Adrenal gland (tissue), 5 donors: Measurements from ENCODE around the gene DDX20.

Source experiments
- POLR2A ChIP-seq, 2 donors: fragments of 450-650 bp; IDR thresholded peaks; one replicate each; pipeline ENCODE4 v1.6.1; 2017; ENCODE audit warnings: antibody characterized with exemption in 2 of 2, mild to moderate bottlenecking in 2 of 2, moderate library complexity in 1 of 2
- TF ChIP-seq, protein P1 (sequence below), 6 experiments: fragments of 450-650 bp in 4 of 6; fragments of 200-600 bp in 2 of 6; sonication (generic) in 1 of 6; IDR thresholded peaks; 1 replicate in 5 of 6; 2 replicates in 1 of 6; pipeline versions ENCODE4 v1.5.1 to v1.8.0; 2016 to 2021; ENCODE audit warnings: antibody characterized with exemption in 6 of 6, mild to moderate bottlenecking in 2 of 6, moderate library complexity in 1 of 6
- donor health status: DM: no; HTN: no; CAD: no.

DNA sequence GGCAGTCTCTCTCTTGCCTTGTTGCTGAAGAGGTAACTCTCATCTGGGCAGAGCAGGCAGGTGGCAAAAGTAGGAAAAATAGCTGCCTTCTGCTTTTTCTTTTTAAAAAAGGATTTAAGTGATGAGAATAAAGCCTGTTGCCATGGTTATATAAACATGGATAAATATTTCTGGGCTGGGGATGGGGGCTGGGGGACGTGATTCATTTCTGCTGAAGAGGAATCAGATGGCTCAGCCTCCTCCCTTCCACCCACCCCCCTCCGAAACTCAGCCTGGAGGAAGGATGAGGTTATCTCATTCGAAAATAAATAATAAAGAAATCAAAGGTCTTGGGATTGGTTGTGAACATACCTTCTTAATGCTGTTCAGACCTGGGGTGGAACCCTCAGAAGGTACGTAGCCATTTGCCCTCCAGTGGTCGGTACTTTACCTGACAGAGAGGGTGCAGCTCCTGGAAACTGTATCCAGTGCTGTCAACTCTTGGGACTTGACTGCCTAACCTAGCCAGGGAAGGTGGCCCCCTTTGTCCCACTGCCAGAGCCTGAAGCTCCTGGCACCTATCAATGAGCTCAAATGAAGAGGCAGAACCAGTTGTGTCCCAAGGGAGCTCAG is 12.7 kb upstream of the DDX20 start:
- TF ChIP-seq POLR2A (IDR thresholded peaks at IDR 0.05) = no peak
- TF ChIP-seq, protein P1, sequence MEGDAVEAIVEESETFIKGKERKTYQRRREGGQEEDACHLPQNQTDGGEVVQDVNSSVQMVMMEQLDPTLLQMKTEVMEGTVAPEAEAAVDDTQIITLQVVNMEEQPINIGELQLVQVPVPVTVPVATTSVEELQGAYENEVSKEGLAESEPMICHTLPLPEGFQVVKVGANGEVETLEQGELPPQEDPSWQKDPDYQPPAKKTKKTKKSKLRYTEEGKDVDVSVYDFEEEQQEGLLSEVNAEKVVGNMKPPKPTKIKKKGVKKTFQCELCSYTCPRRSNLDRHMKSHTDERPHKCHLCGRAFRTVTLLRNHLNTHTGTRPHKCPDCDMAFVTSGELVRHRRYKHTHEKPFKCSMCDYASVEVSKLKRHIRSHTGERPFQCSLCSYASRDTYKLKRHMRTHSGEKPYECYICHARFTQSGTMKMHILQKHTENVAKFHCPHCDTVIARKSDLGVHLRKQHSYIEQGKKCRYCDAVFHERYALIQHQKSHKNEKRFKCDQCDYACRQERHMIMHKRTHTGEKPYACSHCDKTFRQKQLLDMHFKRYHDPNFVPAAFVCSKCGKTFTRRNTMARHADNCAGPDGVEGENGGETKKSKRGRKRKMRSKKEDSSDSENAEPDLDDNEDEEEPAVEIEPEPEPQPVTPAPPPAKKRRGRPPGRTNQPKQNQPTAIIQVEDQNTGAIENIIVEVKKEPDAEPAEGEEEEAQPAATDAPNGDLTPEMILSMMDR (IDR thresholded peaks at IDR 0.05) = no peak
